Measurements from ENCODE around the gene OMP.

Gene OMP

DNA sequence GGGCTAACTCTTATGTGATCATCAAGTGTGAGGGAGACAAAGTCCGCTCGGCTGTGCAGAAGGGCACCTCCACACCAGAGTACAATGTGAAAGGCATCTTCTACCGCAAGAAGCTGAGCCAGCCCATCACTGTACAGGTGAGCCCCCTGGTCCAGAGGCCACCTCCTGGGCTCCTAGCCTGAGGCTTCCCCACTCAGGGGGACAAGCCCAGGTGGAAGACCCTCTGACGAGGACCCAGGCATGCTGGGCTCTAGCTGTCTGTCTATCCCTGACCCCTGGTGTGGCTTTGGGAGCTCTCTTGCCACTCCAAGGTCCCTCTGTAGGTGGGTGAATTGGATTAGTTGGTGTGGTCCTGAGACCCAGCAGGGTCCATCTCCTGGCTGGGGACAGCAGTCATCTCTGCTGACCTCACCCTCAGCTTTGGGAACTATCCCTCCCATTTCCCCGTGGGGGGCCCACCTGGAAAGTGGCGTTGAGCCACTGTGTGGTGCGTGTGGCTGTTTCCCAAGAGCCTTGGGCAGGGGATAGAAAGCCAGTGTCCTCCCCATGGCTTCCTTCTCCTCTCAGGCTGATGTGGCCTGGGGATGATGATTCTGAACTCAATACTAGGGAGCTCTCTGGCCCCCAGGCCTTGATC is 20.1 kb downstream of the OMP start:
- no peak for DNase-seq (ENCODE audit: low read depth, low spot score)

DNA sequence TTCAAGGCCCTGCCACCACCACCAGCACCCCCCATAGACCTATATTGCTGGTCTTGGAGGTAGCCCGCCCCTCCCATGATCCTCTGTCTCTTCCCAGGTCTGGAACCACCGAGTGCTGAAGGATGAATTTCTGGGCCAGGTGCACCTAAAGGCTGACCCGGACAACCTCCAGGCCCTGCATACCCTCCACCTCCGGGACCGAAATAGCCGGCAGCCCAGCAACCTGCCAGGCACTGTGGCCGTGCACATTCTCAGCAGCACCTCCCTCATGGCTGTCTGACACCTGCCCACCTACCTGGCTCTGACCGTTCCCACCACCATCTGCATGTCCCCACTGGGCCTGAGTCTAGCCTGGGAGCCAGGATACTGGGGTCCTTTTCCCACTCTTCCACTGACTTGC is 21.0 kb downstream of the OMP start:
- no peak for DNase-seq (ENCODE audit: low read depth, low spot score)

DNA sequence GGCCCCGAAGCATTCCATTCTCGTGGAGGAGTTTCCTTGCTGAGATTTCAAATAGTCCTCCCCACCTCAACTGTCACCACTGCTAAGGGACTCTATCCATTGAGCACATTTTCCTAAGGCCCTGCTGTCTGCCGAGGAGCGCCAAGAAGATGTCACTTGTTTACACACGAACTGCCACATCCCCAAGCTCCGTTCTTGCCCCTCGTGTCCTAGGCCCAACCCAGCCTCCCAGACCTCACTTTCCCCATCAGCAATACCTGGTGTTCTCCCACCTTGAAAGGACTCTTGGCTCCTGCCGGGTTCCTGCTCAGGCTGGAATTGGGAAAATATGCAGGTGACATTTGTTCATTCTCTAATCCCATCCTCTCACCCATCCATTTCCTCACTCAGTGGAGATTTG is 21.4 kb downstream of the OMP start:
- no peak for DNase-seq (ENCODE audit: low read depth, low spot score)

GRCh38 chr11:77124488-77124887 is 21.8 kb downstream of the OMP start:
- DNase-seq (ENCODE audit: low read depth, low spot score): no peak

GRCh38 chr11:77125191-77125590 is 22.6 kb downstream of the OMP start:
- no peak for DNase-seq (ENCODE audit: low read depth, low spot score)

- DNase-seq (ENCODE audit: low read depth, low spot score): no peak
Observed at GRCh38 chr11:77125695-77126094, 23.1 kb downstream of the OMP start.

DNA sequence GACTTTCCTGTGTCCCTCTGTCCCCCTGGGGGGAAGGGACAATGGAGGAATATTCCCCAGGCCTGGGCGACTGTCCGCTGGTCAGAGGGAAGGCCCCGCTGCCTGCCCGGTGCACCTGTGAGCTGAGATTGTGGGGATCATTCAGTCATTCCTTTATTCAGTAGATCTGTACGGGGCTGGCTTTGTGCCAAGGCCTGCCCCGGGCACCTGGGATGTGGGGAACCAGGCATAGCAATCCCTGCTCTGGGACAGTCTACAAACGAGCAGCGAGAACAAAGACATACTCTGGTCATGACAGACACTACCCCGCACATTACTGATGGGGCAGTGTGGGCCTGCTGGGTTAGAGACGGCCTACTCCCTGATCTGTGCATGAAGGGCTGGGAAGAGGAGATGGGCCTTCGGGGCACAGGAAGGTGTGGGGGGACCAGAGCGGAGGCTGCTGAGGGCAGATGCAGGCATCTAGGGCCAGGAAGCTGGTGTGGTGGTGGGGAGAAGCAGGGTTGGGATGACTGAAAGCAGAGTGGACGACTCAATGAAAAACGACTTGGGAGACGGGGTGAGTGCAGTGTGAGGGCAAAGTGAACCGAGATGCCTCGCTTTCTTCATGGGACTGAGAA is 23.6 kb downstream of the OMP start:
- DNase-seq (ENCODE audit: low read depth, low spot score): no peak

DNA sequence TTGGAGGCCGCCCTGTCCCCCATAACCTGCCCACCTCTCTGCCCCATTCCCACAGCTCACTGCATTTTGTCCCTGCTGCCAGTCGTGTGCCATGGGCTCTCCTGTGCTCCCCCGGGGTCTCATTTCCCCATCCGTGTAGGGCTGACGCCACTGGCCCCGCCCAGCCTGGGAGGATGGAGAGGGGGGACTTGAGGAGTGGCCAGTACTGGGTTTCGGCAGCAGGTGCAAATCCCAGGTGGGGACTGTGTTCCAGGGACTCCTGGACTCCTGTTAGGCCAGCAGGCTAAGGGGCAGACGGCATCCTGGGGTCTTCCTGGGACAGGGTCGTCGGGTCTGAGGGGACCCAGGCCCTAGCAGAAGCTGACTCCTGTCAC is 24.2 kb downstream of the OMP start:
- no peak for DNase-seq (ENCODE audit: low read depth, low spot score)

DNA sequence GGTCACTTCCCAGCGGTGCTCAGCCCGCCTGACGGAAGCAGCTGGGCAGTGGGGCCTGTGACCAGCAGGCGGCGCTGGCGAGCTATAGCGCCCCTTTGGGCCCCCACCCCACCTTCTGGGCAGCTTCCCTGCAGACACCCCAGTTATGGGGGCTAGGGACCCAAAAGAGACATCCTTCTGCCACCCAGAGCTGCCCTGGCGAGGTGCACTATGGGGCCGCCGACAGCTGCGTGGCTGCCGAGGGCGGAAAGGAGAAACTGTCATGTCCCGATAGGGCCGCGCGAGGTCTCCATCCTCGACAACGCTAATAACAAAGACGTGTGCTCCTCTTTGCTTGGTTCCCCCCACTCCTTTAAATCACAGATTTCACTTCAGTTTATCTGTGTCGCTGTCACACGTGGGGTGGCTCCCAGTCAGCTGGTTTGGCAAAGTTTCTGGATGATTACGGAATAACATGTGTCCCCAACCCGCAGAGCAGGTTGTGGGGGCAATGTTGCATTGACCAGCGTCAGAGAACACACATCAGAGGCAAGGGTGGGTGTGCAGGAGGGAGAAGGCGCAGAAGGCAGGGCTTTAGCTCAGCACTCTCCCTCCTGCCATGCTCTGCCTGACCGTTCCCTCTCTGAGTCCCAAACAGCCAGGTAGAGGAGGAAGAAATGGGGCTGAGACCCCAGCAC is 24.7 kb downstream of the OMP start:
- DNase-seq (ENCODE audit: low read depth, low spot score): no peak

DNA sequence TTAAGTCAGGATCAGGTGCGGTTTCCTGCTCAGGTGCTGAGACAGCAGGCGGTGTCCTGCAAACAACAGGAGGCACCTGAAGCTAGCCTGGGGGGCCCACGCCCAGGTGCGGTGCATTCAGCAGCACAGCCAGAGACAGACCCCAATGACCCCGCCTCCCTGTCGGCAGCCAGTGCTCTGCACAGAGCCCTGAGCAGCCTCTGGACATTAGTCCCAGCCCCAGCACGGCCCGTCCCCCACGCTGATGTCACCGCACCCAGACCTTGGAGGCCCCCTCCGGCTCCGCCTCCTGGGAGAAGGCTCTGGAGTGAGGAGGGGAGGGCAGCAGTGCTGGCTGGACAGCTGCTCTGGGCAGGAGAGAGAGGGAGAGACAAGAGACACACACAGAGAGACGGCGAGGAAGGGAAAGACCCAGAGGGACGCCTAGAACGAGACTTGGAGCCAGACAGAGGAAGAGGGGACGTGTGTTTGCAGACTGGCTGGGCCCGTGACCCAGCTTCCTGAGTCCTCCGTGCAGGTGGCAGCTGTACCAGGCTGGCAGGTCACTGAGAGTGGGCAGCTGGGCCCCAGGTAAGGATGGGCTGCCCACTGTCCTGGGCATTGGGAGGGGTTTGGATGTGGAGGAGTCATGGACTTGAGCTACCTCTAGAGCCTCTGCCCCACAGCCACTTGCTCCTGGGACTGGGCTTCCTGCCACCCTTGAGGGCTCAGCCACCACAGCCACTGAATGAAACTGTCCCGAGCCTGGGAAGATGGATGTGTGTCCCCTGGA is 25.5 kb downstream of the OMP start, which contains the start of gene MYO7A:
Gene MYO7A (plus strand): TSS at position 327 of the 772 bp plus-strand sequence. CDS start 2,389 bp downstream, outside the sequence.
- no peak for DNase-seq (ENCODE audit: low read depth, low spot score)

DNA sequence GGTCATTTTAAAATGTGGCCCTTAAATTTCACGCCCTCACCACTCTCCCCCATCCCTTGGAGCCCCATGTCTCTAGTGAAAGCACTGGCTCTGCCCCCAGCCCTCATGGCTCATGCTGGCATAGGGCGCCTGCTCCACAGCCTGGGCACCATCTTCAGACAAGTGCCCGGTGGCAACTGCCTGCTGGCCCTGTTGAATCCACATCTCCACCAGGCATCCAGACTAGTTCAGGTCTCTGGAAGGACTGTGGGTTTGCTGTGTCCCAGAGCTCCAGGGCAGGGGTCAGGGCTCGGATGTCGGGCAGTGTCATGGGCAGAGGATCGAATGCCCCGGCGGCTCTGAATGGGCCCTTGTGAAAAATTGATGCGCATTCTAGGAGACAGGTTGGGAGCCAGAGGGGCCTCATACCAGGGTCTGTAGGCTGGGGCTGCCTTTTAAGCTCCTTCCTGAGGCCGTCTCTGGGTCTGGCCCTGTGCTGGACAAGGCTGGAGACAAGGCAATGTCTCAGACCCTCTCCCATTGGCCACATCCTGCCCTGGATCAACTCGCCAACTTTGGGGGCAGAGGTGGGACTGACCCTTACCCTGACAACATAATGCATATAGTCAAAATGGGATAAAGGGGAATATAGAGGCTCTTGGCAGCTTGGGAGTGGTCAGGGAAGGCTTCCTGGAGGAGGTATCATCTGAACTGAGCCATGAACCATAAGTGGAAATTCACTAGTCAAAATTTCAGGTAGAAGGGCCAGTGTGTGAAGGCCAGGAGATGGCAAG is 26.6 kb downstream of the OMP start:
- DNase-seq (ENCODE audit: low read depth, low spot score): no peak

DNA sequence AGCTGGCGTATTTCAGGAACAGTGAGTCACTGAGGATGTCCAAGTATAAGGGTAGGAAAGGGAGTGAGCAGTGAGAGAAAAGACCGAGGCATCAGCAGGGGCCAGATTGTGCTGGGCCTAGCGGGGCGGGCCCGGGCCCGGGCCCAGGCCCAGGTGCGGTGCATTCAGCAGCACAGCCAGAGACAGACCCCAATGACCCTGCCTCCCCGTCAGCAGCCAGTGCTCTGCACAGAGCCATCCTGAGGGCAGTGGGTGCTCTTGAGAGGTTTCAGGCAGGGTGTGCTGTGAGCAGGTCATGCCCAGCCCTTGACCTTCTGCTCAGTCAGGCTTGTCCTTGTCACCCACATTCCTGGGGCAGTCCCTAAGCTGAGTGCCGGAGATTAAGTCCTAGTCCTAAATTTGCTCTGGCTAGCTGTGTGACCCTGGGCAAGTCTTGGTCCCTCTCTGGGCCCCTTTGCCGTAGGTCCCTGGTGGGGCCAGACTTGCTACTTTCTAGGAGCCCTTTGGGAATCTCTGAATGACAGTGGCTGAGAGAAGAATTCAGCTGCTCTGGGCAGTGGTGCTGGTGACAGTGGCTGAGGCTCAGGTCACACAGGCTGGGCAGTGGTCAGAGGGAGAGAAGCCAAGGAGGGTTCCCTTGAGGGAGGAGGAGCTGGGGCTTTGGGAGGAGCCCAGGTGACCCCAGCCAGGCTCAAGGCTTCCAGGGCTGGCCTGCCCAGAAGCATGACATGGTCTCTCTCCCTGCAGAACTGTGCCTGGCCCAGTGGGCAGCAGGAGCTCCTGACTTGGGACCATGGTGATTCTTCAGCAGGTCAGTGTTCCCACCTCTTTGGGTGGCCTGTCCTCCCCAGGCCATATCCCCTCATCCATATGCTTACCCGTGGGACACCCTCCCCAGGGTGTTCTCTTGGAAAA is 27.5 kb downstream of the OMP start:
- DNase-seq (ENCODE audit: low read depth, low spot score): no peak

DNA sequence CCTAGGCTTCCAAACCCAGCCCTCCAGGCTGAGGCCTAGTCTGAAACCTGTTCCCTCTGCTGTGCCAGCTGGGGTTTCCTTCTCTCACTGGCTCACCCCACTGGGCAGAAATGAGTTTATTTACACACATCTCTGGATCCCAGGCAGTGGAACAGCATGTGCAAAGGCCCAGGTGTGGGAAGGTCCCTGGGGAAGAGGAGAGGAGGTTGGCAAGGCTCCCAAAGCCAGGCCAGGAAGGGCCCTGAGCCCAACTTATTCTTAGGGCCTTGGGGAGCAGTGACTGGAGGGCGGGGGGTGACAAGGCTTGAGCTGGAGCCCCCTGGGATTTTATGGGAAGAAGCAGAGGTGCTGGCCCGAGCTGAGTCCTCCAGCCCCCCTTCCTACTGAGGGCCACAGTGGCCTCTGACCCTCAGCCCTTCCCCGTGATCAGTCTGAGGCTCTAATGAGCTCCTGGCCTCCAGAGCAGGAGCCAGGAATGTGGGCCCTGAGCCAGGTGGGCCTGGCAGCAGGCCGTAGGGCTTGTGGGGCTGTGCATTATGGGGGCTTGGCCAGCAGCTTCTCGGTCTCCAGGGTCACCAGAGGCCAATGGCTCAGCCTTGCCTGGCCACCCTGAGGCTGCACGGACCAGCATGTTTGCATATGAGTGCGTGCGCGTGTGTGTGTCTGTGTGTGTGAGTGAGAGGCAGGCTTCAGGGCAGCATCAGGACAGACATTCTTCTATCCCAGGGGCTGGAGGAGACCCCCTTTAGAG is 28.3 kb downstream of the OMP start:
- DNase-seq (ENCODE audit: low read depth, low spot score): no peak

GRCh38 chr11:77131560-77131959 is 28.9 kb downstream of the OMP start:
- DNase-seq (ENCODE audit: low read depth, low spot score): no peak

GRCh38 chr11:77135069-77135468 is 32.4 kb downstream of the OMP start:
- no peak for DNase-seq (ENCODE audit: low read depth, low spot score)

DNA sequence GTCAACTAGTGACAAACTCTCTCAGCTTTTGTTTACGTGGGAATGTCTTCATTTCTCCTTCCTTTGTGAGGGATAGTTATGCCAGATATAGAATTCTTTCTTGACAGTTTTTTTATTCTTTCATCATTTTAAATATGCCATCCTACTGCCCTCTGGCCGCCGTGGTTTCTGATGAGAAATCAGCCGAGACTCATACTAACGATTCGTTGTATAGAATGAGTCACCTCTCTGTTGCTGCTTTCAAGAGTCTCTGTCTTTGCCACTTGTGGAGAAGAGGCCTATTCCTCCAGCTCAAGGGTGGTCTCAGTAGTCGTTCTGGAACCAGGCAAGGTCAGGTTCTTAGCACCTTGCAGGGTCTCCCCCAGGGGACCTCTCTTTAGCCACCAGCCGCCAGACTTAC is 33.4 kb downstream of the OMP start:
- DNase-seq (ENCODE audit: low read depth, low spot score): no peak

GRCh38 chr11:77136784-77137420 is 34.3 kb downstream of the OMP start:
- no peak for DNase-seq (ENCODE audit: low read depth, low spot score)

- no peak for DNase-seq (ENCODE audit: low read depth, low spot score)
Observed at GRCh38 chr11:77137421-77137820, 34.8 kb downstream of the OMP start.

- no peak for DNase-seq (ENCODE audit: low read depth, low spot score)
Observed at GRCh38 chr11:77138106-77138649, 35.5 kb downstream of the OMP start.
